Pancreas (tissue), 10 donors: ENCODE measurements around the gene ARHGAP4. TPM values are rescaled to one million over a fixed set of nuclear protein-coding genes. Genes with fewer than 3 reads are reported as not detected.
A peak's percentile ranks its signal among the peaks of the same experiment; 100 is the strongest.

ENCODE experiments used
- ATAC-seq, 4 donors: fragments of 200-7000 bp; cut with Tn5 transposase; one replicate each; pipeline versions ENCODE4 v1.8.0 to v1.9.1; 2020; ENCODE audit warnings: mild to moderate bottlenecking in 4 of 4, moderate library complexity in 4 of 4
- DNase-seq, 6 donors: peaks; one replicate each; pipeline ENCODE4 v3.0.0-alpha.2; 2020
- FAIRE-seq: peaks from 2 replicates; lab custom pipeline; 2012; peaks lifted over from hg19 to GRCh38; lab: Jason Lieb, UNC
- H3K27ac ChIP-seq, 4 donors: fragments of 200-600 bp; sonication (generic); 1 replicate in 3 of 4; 2 replicates in 1 of 4; pipeline versions ENCODE4 v1.5.0 to v1.8.0; 2020
- H3K27me3 ChIP-seq, 4 donors: fragments of 200-600 bp; one replicate each; pipeline ENCODE4 v1.8.0; 2021
- H3K36me3 ChIP-seq, 3 donors: fragments of 200-600 bp; sonication (generic) in 1 of 3; one replicate each; pipeline versions ENCODE4 v1.5.0 to v1.8.0; 2020 to 2021
- H3K4me1 ChIP-seq, 3 donors: fragments of 200-600 bp; one replicate each; pipeline ENCODE4 v1.8.0; 2021
- H3K4me3 ChIP-seq, 4 donors: fragments of 200-600 bp; sonication (generic) in 2 of 4; one replicate each; pipeline versions ENCODE4 v1.5.0 to v1.8.0; 2020 to 2021
- H3K9me3 ChIP-seq, 4 donors: fragments of 200-600 bp; one replicate each; pipeline ENCODE4 v1.8.0; 2021
- WGBS, 2 donors: extraction: QIAGEN DNeasy Blood & Tissue Kit; methylation state at CpG; one replicate each; pipeline ENCODE4 v1.1.7; 2013; 5-methylcytosine and 5-hydroxymethylcytosine counted together
- intact Hi-C, 3 donors: fragments of 100-400 bp; cut with DNase I; formaldehyde crosslinking; loops; one replicate each; pipeline versions ENCODE4 v1.11.1 to v1.14.2; 2022
- polyA plus RNA-seq, 2 donors: library from polyadenylated mRNA; stranded (reverse); fragments of 200-250 nt; gene quantifications; one replicate each; pipeline ENCODE4 v1.2.3, GENCODE V29; 2013
- total RNA-seq, 6 donors: library from RNA; stranded (reverse); fragmentation: NEBNext Ultra II Directional in 4 of 6; extraction: Animal tissue kit (Norgen Biotek cat#: 25700) in 4 of 6; gene quantifications; one replicate each; pipeline versions ENCODE4 v1.2.1 to v1.2.4, GENCODE V29; 2021 to 2023
- TF ChIP-seq, protein P1 (sequence below), 4 donors: fragments of 200-600 bp; sonication (generic) in 3 of 4; IDR thresholded peaks; one replicate each; pipeline versions ENCODE4 v1.5.0 to v1.8.0; 2021; ENCODE audit warnings: antibody characterized with exemption in 4 of 4
- donor health status: healthy with polysubstance abuse.
- donor health status: DM: no; HTN: no; CAD: no; lungs with moderate emphysema.
- donor health status: DM: no; HTN: no; CAD: no.
- donor health status: control.
- donor health status: control.
- donor health status: Bipolar disorder and iron deficiency.
- donor health status: DM: yes; HTN: yes; CAD: no.
- donor health status: DM: no; HTN: no; CAD: no.
- donor health status: DM: no; HTN: no; CAD: no.
- donor health status: DM: yes; HTN: yes; CAD: no.

ARHGAP4 gene
- total and polyA plus RNA-seq, 8 donors, result 1.9 to 71.7 (median 10.1) TPM

DNA sequence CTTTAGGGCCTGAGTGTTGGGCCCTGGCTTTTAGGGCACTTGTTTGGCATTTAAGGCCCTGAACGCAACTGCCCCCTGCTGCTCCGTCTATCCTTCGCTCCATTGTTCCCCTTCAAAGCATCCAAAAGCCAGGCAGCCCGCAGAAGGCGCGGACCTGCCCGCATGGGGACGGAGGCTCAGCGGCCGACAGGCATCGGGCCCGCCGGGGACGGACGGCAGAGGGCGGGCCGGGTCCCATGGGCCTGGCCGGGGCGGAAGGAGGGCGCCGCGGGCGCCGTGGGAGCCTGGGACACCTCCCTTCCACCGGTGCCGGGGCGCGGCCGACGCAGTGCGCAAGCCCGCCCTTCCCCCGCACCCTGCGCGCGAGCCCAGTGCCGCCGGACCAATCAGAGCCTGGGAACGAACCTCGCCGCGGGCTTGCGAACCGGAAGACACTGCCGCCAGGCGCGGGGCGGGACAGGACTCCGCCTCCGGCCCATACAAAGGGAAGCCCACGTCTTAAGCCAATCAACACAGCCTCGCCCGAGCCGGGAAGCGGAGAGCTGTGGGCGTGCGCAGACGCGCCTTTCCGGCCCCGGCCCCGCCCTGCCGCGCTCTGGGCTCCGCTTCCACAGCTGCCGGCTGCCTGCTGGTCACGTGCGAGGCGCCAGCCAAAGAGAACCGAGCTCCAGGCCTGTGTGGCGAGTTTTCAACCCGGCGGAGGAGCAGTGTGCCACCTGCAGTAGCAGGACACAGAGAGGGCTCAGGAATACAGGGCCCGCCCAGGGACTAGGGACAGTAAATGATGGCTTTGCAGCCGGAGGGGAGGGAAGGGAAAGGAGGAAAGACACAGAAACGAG is 2.1 kb upstream of the ARHGAP4 start:
- Histone ChIP-seq H3K4me3 (peak overlapping the region; percentile 35 to 63 (median 38)), H3K27me3 (no peaks in the 10 kb centered on the region), H3K27ac (peak overlapping the region; percentile 64 to 91 (median 86)), H3K36me3 (no peaks in the 10 kb centered on the region), H3K4me1 (peaks cover 0 to 13% (median 9%) of the 10 kb centered on the region in 3 donors), H3K9me3 (no peaks in the 10 kb centered on the region)
- TF ChIP-seq, protein P1, sequence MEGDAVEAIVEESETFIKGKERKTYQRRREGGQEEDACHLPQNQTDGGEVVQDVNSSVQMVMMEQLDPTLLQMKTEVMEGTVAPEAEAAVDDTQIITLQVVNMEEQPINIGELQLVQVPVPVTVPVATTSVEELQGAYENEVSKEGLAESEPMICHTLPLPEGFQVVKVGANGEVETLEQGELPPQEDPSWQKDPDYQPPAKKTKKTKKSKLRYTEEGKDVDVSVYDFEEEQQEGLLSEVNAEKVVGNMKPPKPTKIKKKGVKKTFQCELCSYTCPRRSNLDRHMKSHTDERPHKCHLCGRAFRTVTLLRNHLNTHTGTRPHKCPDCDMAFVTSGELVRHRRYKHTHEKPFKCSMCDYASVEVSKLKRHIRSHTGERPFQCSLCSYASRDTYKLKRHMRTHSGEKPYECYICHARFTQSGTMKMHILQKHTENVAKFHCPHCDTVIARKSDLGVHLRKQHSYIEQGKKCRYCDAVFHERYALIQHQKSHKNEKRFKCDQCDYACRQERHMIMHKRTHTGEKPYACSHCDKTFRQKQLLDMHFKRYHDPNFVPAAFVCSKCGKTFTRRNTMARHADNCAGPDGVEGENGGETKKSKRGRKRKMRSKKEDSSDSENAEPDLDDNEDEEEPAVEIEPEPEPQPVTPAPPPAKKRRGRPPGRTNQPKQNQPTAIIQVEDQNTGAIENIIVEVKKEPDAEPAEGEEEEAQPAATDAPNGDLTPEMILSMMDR (IDR thresholded peaks at IDR 0.05), result no peak
- peak; percentile 93 to 98 (median 96) for DNase-seq
- intact Hi-C loops, result no loop called here
- peak; percentile 92 to 95 (median 93) for ATAC-seq
- 0 to 8% methylated on average over 40 to 76 of the region's 76 CpGs for WGBS, 2 donors
- FAIRE-seq, result peak; percentile 94

DNA sequence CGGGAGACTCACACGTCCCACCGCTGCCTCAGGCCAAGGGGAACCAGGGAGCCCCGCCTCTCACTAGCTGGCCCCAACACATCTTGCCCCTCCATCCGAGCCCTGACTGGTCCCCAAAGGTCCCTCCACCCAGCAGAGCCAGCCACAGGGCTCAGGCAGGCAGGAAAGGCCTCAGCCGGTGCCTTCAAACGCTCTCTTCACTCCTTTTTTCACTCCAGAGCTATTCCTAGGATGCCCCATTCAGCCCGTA is 1.5 kb upstream of the ARHGAP4 start:
- FAIRE-seq, result no peak
- peak in 1 of 6 donors; percentile 42 for DNase-seq

DNA sequence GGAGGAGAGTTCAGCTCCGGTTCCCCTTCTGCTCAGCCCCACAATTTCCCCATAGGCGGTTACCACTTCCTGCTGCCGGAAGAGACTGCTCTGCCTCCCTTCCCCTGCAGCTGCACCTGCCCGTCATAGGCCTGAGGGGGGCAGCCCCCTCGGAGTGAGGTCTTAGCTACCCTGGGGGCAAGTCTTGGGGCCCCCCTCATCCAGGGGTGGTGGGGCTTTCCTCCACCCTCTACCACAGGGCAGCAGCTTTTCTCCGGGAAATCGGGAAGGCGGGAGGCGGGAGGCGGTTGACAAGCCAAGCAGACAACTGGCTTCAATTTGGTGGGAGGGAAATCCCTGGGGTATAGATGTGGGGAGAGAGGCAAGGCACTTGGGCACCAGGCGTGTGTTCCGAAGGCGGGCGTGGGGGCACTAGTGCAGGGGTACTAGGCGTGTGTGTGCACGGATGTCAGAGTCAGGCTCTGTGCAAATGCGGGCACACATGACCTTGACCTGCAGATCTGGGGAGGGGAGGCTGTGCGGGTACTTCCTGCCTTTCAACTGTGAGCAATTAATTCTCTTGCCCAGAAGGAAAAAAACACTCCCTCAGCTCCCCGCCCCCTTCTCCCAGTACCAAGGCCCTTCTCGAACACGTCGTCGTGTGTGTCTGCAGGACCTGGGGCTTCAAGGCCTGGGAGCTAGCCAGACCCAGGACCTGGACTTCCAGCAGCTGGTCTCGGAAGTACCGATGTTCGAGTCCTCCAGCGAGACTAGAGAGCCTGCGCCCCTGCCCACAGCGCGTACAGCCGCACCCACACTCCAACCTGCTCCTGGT is 1.0 kb upstream of the ARHGAP4 start:
- Histone ChIP-seq H3K27me3 (no peaks in the 10 kb centered on the region), H3K36me3 (no peaks in the 10 kb centered on the region), H3K9me3 (no peaks in the 10 kb centered on the region), H3K4me1 (peaks cover 0 to 13% (median 9%) of the 10 kb centered on the region in 3 donors), H3K4me3 (peak overlapping the region in 3 of 4 donors; percentile 38 to 63 (median 39)), H3K27ac (peak overlapping the region; percentile 64 to 91 (median 86))
- peak in 2 of 4 donors; percentile 2 to 13 for ATAC-seq
- intact Hi-C loops, result no loop called here
- TF ChIP-seq, protein P1 (IDR thresholded peaks at IDR 0.05), result no peak
- no peak for FAIRE-seq
- peak in 4 of 6 donors; percentile 28 to 81 (median 49) for DNase-seq
- WGBS, 2 donors, result 19 to 31% methylated on average over 30 to 31 of the region's 31 CpGs

More for the DNA sequence above, 1.5 kb upstream of the ARHGAP4 start:
- ATAC-seq, result no peak
- Histone ChIP-seq H3K27me3 (no peaks in the 10 kb centered on the region), H3K9me3 (no peaks in the 10 kb centered on the region), H3K4me3 (peak overlapping the region; percentile 35 to 63 (median 38)), H3K4me1 (peaks cover 0 to 13% (median 9%) of the 10 kb centered on the region in 3 donors), H3K36me3 (no peaks in the 10 kb centered on the region), H3K27ac (peak overlapping the region; percentile 64 to 91 (median 86))
- TF ChIP-seq, protein P1 (IDR thresholded peaks at IDR 0.05), result no peak
- intact Hi-C loops, result no loop called here
- WGBS, 2 donors, result 1 to 13% methylated on average over 8 of the region's 8 CpGs

DNA sequence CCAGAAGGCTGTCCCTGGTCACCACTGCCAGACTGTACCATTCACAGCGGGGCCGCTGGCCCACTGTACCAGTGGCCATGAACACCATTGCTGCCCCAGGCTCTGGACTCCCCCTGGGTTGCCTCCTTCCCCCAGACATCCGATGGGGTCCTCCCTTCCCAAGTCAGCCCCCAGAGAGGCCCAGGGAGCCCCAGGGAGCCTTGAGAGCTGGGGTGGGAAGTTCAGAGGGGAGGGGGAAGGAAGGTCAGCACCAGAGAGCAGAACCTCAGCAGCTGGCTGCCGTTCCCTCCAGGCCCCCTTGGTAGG is 441 bp upstream of the ARHGAP4 start:
- intact Hi-C loops, result no loop called here

More for the DNA sequence above, 441 bp upstream of the ARHGAP4 start:
- 59% methylated on average over 4 of the region's 4 CpGs for WGBS, 2 donors
- FAIRE-seq (no peak), ATAC-seq (no peak), DNase-seq (no peak)
- H3K27me3 ChIP-seq, result no peaks in the 10 kb centered on the region
- peaks cover 0 to 13% (median 9%) of the 10 kb centered on the region in 3 donors for H3K4me1 ChIP-seq
- H3K36me3 ChIP-seq, result no peaks in the 10 kb centered on the region
- H3K4me3 ChIP-seq, result peak overlapping the region in 1 of 4 donors; percentile 63
- TF ChIP-seq, protein P1 (IDR thresholded peaks at IDR 0.05), result no peak
- H3K27ac ChIP-seq, result peak overlapping the region; percentile 1 to 91 (median 86)
- H3K9me3 ChIP-seq, result no peaks in the 10 kb centered on the region
